Measurements from ENCODE around the gene RCOR2.

The RCOR2 gene

DNA sequence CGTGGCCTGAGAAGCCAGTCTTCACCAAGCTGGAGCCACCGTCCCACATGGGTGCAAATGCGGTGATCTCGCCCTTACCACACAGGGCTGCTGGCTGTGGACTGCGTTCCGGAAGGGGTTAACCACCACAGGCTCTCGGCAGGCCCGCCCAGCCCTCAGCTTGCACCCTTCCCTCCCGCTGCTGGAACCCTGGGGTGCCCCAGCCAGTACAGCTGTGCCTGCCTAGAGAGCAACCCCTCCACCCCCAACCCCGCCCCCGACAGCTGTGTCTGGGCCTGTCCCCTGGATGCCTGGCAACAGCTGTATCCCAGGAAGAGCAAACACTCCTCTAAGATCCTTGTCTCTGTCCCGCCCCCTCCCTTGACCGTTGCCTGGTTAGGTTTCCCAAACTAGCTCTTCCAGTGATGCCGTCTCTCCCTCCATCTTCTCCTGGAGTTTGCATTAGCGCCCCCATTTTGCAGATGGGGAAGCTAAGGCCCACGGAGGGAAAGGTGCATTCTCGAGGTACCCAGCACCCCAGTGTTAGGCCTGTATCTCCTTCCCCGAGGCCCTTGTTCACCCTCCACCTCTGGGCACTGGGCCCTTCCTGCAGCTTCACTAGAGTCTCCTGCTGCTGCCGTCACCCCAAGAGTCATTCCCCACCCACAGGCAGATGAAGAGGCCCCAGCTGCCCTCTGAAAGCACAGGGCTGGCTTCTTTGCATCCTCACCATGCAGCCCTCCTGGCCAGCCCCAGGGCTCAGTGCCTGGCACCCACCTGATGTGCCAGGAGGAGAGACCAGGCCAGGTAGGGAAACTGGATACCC, 44.8 kb upstream of the RCOR2 start:
- Histone ChIP-seq H3K9me3 (replicated peaks; ENCODE audit: insufficient read depth, low read length) (no peaks in the 10 kb centered on the region), H3K79me2 (ENCODE audit: low read length) (no peaks in the 10 kb centered on the region), H3K4me2 (ENCODE audit: low read depth, low read length) (no peak overlapping the region), H3K9ac (ENCODE audit: low read length) (no peak overlapping the region), H3K9me2 (replicated peaks; ENCODE audit: insufficient read depth, low read length) (no peaks in the 10 kb centered on the region), H3K27ac (ENCODE audit: low read length) (no peak overlapping the region), H3K27me3 (replicated peaks; ENCODE audit: insufficient read depth, low read length) (no peaks in the 10 kb centered on the region), H3K4me3 (ENCODE audit: low read length) (no peak overlapping the region), H4K20me1 (ENCODE audit: insufficient read depth, low read length) (no peaks in the 10 kb centered on the region), H3F3A (ENCODE audit: insufficient read depth, low read length) (no peaks in the 10 kb centered on the region), H2AFZ (ENCODE audit: low read length) (no peak overlapping the region), H3K4me1 (ENCODE audit: low read length) (no peaks in the 10 kb centered on the region), H3K36me3 (replicated peaks; ENCODE audit: insufficient read depth, low read length) (no peaks in the 10 kb centered on the region)
- no peak for DNase-seq
- TF ChIP-seq, protein P1, sequence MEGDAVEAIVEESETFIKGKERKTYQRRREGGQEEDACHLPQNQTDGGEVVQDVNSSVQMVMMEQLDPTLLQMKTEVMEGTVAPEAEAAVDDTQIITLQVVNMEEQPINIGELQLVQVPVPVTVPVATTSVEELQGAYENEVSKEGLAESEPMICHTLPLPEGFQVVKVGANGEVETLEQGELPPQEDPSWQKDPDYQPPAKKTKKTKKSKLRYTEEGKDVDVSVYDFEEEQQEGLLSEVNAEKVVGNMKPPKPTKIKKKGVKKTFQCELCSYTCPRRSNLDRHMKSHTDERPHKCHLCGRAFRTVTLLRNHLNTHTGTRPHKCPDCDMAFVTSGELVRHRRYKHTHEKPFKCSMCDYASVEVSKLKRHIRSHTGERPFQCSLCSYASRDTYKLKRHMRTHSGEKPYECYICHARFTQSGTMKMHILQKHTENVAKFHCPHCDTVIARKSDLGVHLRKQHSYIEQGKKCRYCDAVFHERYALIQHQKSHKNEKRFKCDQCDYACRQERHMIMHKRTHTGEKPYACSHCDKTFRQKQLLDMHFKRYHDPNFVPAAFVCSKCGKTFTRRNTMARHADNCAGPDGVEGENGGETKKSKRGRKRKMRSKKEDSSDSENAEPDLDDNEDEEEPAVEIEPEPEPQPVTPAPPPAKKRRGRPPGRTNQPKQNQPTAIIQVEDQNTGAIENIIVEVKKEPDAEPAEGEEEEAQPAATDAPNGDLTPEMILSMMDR (IDR thresholded peaks at IDR 0.05; ENCODE audit: low read length) = no peak
- no peak for TF ChIP-seq EZH2phosphoT487 (IDR thresholded peaks at IDR 0.05; ENCODE audit: low read length)
- no peak for TF ChIP-seq EZH2 (optimal IDR thresholded peaks at IDR 0.05; ENCODE audit: low read depth, low read length)

DNA sequence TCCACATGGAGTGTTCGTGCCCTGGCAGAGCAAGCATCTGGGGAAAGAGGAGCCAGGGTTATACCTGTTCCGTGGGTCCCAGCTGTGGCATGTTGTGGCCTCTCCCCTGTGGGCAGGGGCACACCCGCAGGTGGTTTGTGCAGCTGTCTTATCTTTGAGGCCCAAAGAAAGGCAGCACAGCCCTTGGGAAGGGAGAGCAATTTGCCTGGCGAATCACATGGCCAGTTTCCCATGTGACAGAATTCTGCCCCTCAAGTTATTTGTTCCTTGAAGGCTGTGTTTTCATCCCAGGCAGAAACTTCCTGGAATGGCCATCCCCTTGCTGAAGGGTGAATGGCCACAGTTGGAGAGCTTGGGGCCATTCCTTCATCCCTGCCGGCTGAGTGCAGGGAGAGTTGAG, 41.0 kb upstream of the RCOR2 start:
- TF ChIP-seq, protein P1 (IDR thresholded peaks at IDR 0.05; ENCODE audit: low read length) = no peak
- no peak for TF ChIP-seq EZH2phosphoT487 (IDR thresholded peaks at IDR 0.05; ENCODE audit: low read length)
- no peak for TF ChIP-seq EZH2 (optimal IDR thresholded peaks at IDR 0.05; ENCODE audit: low read depth, low read length)
- Histone ChIP-seq H3K27ac (ENCODE audit: low read length) (no peak overlapping the region), H3F3A (ENCODE audit: insufficient read depth, low read length) (no peaks in the 10 kb centered on the region), H3K4me2 (ENCODE audit: low read depth, low read length) (no peak overlapping the region), H2AFZ (ENCODE audit: low read length) (no peak overlapping the region), H3K36me3 (replicated peaks; ENCODE audit: insufficient read depth, low read length) (no peaks in the 10 kb centered on the region), H3K4me3 (ENCODE audit: low read length) (no peak overlapping the region), H3K9me2 (replicated peaks; ENCODE audit: insufficient read depth, low read length) (no peaks in the 10 kb centered on the region), H3K9ac (ENCODE audit: low read length) (no peak overlapping the region), H3K9me3 (replicated peaks; ENCODE audit: insufficient read depth, low read length) (no peaks in the 10 kb centered on the region), H3K27me3 (replicated peaks; ENCODE audit: insufficient read depth, low read length) (no peaks in the 10 kb centered on the region), H3K4me1 (ENCODE audit: low read length) (no peaks in the 10 kb centered on the region), H3K79me2 (ENCODE audit: low read length) (no peaks in the 10 kb centered on the region), H4K20me1 (ENCODE audit: insufficient read depth, low read length) (no peaks in the 10 kb centered on the region)
- DNase-seq = no peak

DNA sequence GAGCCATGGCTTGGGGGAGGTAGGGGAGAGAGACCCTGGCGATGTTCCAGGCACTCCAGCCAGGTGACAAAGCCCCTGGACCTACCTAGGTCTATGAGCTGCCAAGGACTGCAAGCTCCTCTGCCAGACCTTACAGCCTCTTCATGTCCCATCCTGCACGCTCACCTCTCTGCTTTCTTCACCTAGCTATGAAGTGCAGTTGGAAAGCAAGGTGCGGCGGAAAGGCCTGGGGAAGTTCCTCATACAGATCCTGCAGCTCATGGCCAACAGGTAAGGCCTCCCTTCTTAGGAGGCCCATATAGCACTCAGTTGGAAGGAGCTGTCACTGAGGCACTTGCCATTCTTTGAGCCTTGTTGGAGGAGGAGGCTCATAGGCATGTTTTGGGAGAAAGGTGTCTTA, 35.6 kb upstream of the RCOR2 start:
- Histone ChIP-seq H3F3A (ENCODE audit: insufficient read depth, low read length) (no peaks in the 10 kb centered on the region; the same call in 1 of the 2 replicates), H3K9ac (ENCODE audit: low read length) (no peak overlapping the region), H3K79me2 (ENCODE audit: low read length) (no peaks in the 10 kb centered on the region; the same call in 1 of the 2 replicates), H3K4me1 (ENCODE audit: low read length) (no peaks in the 10 kb centered on the region), H3K4me2 (ENCODE audit: low read depth, low read length) (no peak overlapping the region), H3K27ac (ENCODE audit: low read length) (no peak overlapping the region), H4K20me1 (ENCODE audit: insufficient read depth, low read length) (no peaks in the 10 kb centered on the region), H3K36me3 (replicated peaks; ENCODE audit: insufficient read depth, low read length) (no peaks in the 10 kb centered on the region), H2AFZ (ENCODE audit: low read length) (no peak overlapping the region), H3K27me3 (replicated peaks; ENCODE audit: insufficient read depth, low read length) (no peaks in the 10 kb centered on the region), H3K4me3 (ENCODE audit: low read length) (no peak overlapping the region), H3K9me2 (replicated peaks; ENCODE audit: insufficient read depth, low read length) (no peaks in the 10 kb centered on the region), H3K9me3 (replicated peaks; ENCODE audit: insufficient read depth, low read length) (no peaks in the 10 kb centered on the region)
- TF ChIP-seq, protein P1 (IDR thresholded peaks at IDR 0.05; ENCODE audit: low read length) = no peak
- TF ChIP-seq EZH2 (optimal IDR thresholded peaks at IDR 0.05; ENCODE audit: low read depth, low read length) (no peak), EZH2phosphoT487 (IDR thresholded peaks at IDR 0.05; ENCODE audit: low read length) (no peak)
- DNase-seq = no peak
